A549 (cell line): ENCODE data around the gene KCNJ11. TPM values are rescaled to one million over a fixed set of nuclear protein-coding genes. Genes with fewer than 3 reads are reported as not detected.

Experiments used
- ATAC-seq, 2 experiments: fragments of 200-7000 bp in 1 of 2; fragments of >200 bp in 1 of 2; cut with Nextera tagmentation in 1 of 2; cut with Tn5 transposase in 1 of 2; 3 replicates each; pipeline versions ENCODE4 v1.8.0 to v1.9.1; 2018 to 2020; ENCODE audit warnings: mild to moderate bottlenecking in 1 of 2, moderate library complexity in 1 of 2
- CTCF ChIA-PET: fragments of 300-600 bp; sonication (Branson Sonifier 250); formaldehyde crosslinking; extraction: SDS; loops from one replicate; lab custom pipeline; 2021; ENCODE audit warnings: antibody characterized with exemption, inconsistent platforms; lab: Yijun Ruan, JAX
- POLR2A ChIA-PET: fragments of 350-600 bp; formaldehyde crosslinking; extraction: SDS; loops from one replicate; lab custom pipeline; 2021; ENCODE audit warnings: antibody characterized with exemption, inconsistent platforms; lab: Yijun Ruan, JAX
- DNase-seq, 2 experiments: peaks; one replicate each; pipeline versions ENCODE4 v3.0.0 to v3.0.0-alpha.2; 2011 to 2016; ENCODE audit warnings: low read depth in 1 of 2, low spot score in 1 of 2
- FAIRE-seq: peaks from 2 replicates; lab custom pipeline; 2011; peaks lifted over from hg19 to GRCh38; lab: Jason Lieb, UNC
- H3K27ac ChIP-seq, 2 experiments: fragments of >200 bp; sonication (Bioruptor Twin); formaldehyde crosslinking; 3 replicates each; pipeline ENCODE4 v1.5.1; 2016 to 2017
- H3K4me1 ChIP-seq: fragments of >200 bp; sonication (Bioruptor Twin); formaldehyde crosslinking; 3 replicates; pipeline ENCODE4 v1.6.1; 2016
- H3K4me2 ChIP-seq: fragments of >200 bp; sonication (Bioruptor Twin); formaldehyde crosslinking; 3 replicates; pipeline ENCODE4 v1.6.1; 2016
- H3K4me3 ChIP-seq: fragments of >200 bp; sonication (Bioruptor Twin); formaldehyde crosslinking; 3 replicates; pipeline ENCODE4 v1.5.1; 2016
- H3K9me3 ChIP-seq: fragments of >200 bp; sonication (Bioruptor Twin); formaldehyde crosslinking; 3 replicates; pipeline ENCODE4 v1.6.1; 2016
- BCL3 ChIP-seq: fragments of >200 bp; sonication (Bioruptor Twin); formaldehyde crosslinking; IDR thresholded peaks from 3 replicates; pipeline ENCODE4 v1.6.1; 2016
- CBX2 ChIP-seq: fragments of 200-600 bp; sonication (generic); IDR thresholded peaks from 2 replicates; pipeline ENCODE4 v1.6.1; 2016; ENCODE audit warnings: low read depth, mild to moderate bottlenecking, borderline replicate concordance
- EHMT2 ChIP-seq: fragments of 200-600 bp; sonication (generic); IDR thresholded peaks from 2 replicates; pipeline ENCODE4 v1.6.1; 2016; ENCODE audit warnings: antibody characterized with exemption, low read depth, mild to moderate bottlenecking, moderate library complexity
- ESRRA ChIP-seq: fragments of 150-350 bp; IDR thresholded peaks from 2 replicates; pipeline ENCODE4 v1.6.1; 2014; ENCODE audit warnings: mild to moderate bottlenecking, low read length, borderline replicate concordance
- HEYL ChIP-seq: fragments of 250-450 bp; sonication (Bioruptor Pico); IDR thresholded peaks from 2 replicates; pipeline ENCODE4 v1.8.0; 2021; ENCODE audit warnings: mild to moderate bottlenecking, moderate library complexity
- HMGXB4 ChIP-seq: fragments of 250-450 bp; sonication (Bioruptor Pico); IDR thresholded peaks from 2 replicates; pipeline ENCODE4 v1.5.0; 2021; ENCODE audit warnings: mild to moderate bottlenecking, moderate library complexity, borderline replicate concordance
- HOXB13 ChIP-seq: fragments of 250-450 bp; sonication (Bioruptor Pico); IDR thresholded peaks from 2 replicates; pipeline ENCODE4 v1.5.0; 2020; ENCODE audit warnings: low read depth, mild to moderate bottlenecking, moderate library complexity
- HOXB5 ChIP-seq: fragments of 250-450 bp; sonication (Bioruptor Pico); IDR thresholded peaks from 2 replicates; pipeline ENCODE4 v1.5.0; 2020; ENCODE audit warnings: mild to moderate bottlenecking, moderate library complexity
- KDM1A ChIP-seq: fragments of 200-600 bp; sonication (generic); IDR thresholded peaks from 2 replicates; pipeline ENCODE4 v1.6.1; 2016; ENCODE audit warnings: low read depth, mild to moderate bottlenecking
- MYC ChIP-seq: IDR thresholded peaks from 2 replicates; pipeline ENCODE4 v1.6.1; 2012; ENCODE audit warnings: mild to moderate bottlenecking, inconsistent platforms, low read length, improper control_type of control experiment, borderline replicate concordance
- NPAS2 ChIP-seq: fragments of 250-450 bp; sonication (Bioruptor Pico); IDR thresholded peaks from 2 replicates; pipeline ENCODE4 v1.8.0; 2022; ENCODE audit warnings: mild to moderate bottlenecking, moderate library complexity, borderline replicate concordance
- NR3C1 ChIP-seq: fragments of >200 bp; sonication (Bioruptor Twin); formaldehyde crosslinking; IDR thresholded peaks from 3 replicates; pipeline ENCODE4 v1.6.1; 2017
- RAD21 ChIP-seq, 2 experiments: fragments of >200 bp in 1 of 2; sonication (Bioruptor Twin) in 1 of 2; formaldehyde crosslinking in 1 of 2; IDR thresholded peaks in 1 of 2; conservative IDR thresholded peaks in 1 of 2; 2 replicates in 1 of 2; 3 replicates in 1 of 2; pipeline ENCODE4 v1.6.1; 2012 to 2018; ENCODE audit warnings: inconsistent platforms in 1 of 2
- RARB ChIP-seq: fragments of 250-450 bp; sonication (Bioruptor Pico); IDR thresholded peaks from 2 replicates; pipeline ENCODE4 v1.8.0; 2021; ENCODE audit warnings: mild to moderate bottlenecking, moderate library complexity
- RCOR1 ChIP-seq: fragments of 150-350 bp; IDR thresholded peaks from 2 replicates; pipeline ENCODE4 v1.6.1; 2014; ENCODE audit warnings: antibody characterized with exemption, low read length, low read depth
- REST ChIP-seq: fragments of 200-600 bp; sonication (generic); IDR thresholded peaks from 2 replicates; pipeline ENCODE4 v1.6.1; 2016; ENCODE audit warnings: antibody characterized with exemption, mild to moderate bottlenecking, moderate library complexity
- RNF2 ChIP-seq: fragments of 200-600 bp; sonication (generic); IDR thresholded peaks from 2 replicates; pipeline ENCODE4 v1.6.1; 2016; ENCODE audit warnings: low read depth, mild to moderate bottlenecking, antibody characterized with exemption, moderate library complexity, borderline replicate concordance
- TFCP2L1 ChIP-seq: fragments of 250-450 bp; sonication (Bioruptor Pico); IDR thresholded peaks from 2 replicates; pipeline ENCODE4 v1.5.0; 2021; ENCODE audit warnings: mild to moderate bottlenecking
- WGBS: methylation state at CpG from one replicate; pipeline ENCODE4 v1.1.6; 2017; ENCODE audit errors: missing lambda C conversion rate; 5-methylcytosine and 5-hydroxymethylcytosine counted together
- polyA plus RNA-seq, 4 experiments: library from polyadenylated mRNA; depleted of rRNA in 3 of 4; stranded (reverse); fragments of >200 nt; fragmentation: RNase III in 1 of 4; extraction: RNeasy Plus Mini Kit Qiagen cat#74134 plus additional on column Dnase treatment in 1 of 4; gene quantifications; 2 replicates in 3 of 4; 3 replicates in 1 of 4; pipeline ENCODE4 v1.2.3, GENCODE V29; 2011 to 2017

Gene KCNJ11
- polyA plus RNA-seq, 2 of the 4 experiments (the other 2 are of a cell fraction), result 0.18 to 0.53 TPM

GRCh38 chr11:17416492-17416891 lies 28.0 kb upstream of the KCNJ11 start:
- WGBS, result 55% methylated on average over 2 of the region's 2 CpGs
- no peak for FAIRE-seq
- Histone ChIP-seq H3K4me3 (no peak overlapping the region), H3K4me1 (no peaks in the 10 kb centered on the region), H3K9me3 (no peaks in the 10 kb centered on the region), H3K4me2 (no peak overlapping the region), H3K27ac (no peak overlapping the region)
- POLR2A ChIA-PET, result no interaction called here
- ATAC-seq, result no peak
- TF ChIP-seq REST (peak; percentile 47; the same call in 1 of the 2 replicates), CBX2 (no peak)
- CTCF ChIA-PET, result no interaction called here
- DNase-seq, result no peak

- WGBS, result 8% methylated on average over 2 of the region's 6 CpGs
Observed at GRCh38 chr11:17415523-17416104, 27.2 kb upstream of the KCNJ11 start.

GRCh38 chr11:17414992-17415391 lies 26.5 kb upstream of the KCNJ11 start:
- H3K27ac ChIP-seq, result no peak overlapping the region
- TF ChIP-seq RCOR1 (no peak), RAD21 (conservative IDR thresholded peaks at IDR 0.05 in 1 of 2, IDR thresholded peaks at IDR 0.05 in 1 of 2) (no peak), HMGXB4 (CRISPR knock-in tag) (no peak), HOXB13 (CRISPR knock-in tag) (no peak), MYC (no peak), HOXB5 (CRISPR knock-in tag) (no peak), NPAS2 (CRISPR knock-in tag) (no peak), TFCP2L1 (CRISPR knock-in tag) (no peak)
- ATAC-seq, result no peak
- no peak overlapping the region for H3K4me3 ChIP-seq
- no peak for FAIRE-seq
- WGBS, result 77% methylated on average over 5 of the region's 5 CpGs
- CTCF ChIA-PET, result interaction anchor here (1.7 kb wide), 1 partner anchor 31 kb away, joined by 4 read pairs; no protein-coding TSS in a partner anchor
- H3K4me1 ChIP-seq, result no peaks in the 10 kb centered on the region
- no peaks in the 10 kb centered on the region for H3K9me3 ChIP-seq
- no peak for DNase-seq
- H3K4me2 ChIP-seq, result no peak overlapping the region
- POLR2A ChIA-PET, result no interaction called here

More at GRCh38 chr11:17415523-17416104, 27.2 kb upstream of the KCNJ11 start:
- no peaks in the 10 kb centered on the region for H3K4me1 ChIP-seq
- CTCF ChIA-PET, result interaction anchor here (1.7 kb wide), 1 partner anchor 31 kb away, joined by 4 read pairs; no protein-coding TSS in a partner anchor
- no peak overlapping the region for H3K27ac ChIP-seq
- no peak for TF ChIP-seq KDM1A
- no peak for TF ChIP-seq EHMT2
- no peaks in the 10 kb centered on the region for H3K9me3 ChIP-seq
- DNase-seq, result no peak
- POLR2A ChIA-PET, result no interaction called here
- no peak for FAIRE-seq
- ATAC-seq, result peak in 1 of 2 experiments; percentile 30; a peak in 2 of 6 replicates
- no peak overlapping the region for H3K4me3 ChIP-seq
- H3K4me2 ChIP-seq, result no peak overlapping the region

- Histone ChIP-seq H3K4me3 (no peak overlapping the region), H3K4me1 (no peaks in the 10 kb centered on the region), H3K27ac (no peak overlapping the region), H3K4me2 (no peak overlapping the region), H3K9me3 (no peaks in the 10 kb centered on the region)
- FAIRE-seq, result no peak
- no peak for DNase-seq
- POLR2A ChIA-PET, result no interaction called here
- no peak for ATAC-seq
- 55% methylated on average over 8 of the region's 8 CpGs for WGBS
- CTCF ChIA-PET, result interaction anchor here (0.9 to 1.9 kb wide), 4 partner anchors 9 to 91 kb away, joined by 3 to 6 read pairs (median 4); no protein-coding TSS in a partner anchor
- TF ChIP-seq NR3C1 (no peak), RNF2 (no peak), ESRRA (no peak), BCL3 (no peak), REST (no peak), RARB (no peak), HEYL (no peak)
Observed at GRCh38 chr11:17414317-17414737, 25.9 kb upstream of the KCNJ11 start.
